ENCODE measurements around the gene HFE.
A peak's percentile ranks its signal among the peaks of the same experiment; 100 is the strongest.
"Not testable (repeated sequence)": the region's sequence is repeated elsewhere in the genome, so short reads cannot be mapped to it uniquely, and the experiment has no call there.

The HFE gene, protein sequence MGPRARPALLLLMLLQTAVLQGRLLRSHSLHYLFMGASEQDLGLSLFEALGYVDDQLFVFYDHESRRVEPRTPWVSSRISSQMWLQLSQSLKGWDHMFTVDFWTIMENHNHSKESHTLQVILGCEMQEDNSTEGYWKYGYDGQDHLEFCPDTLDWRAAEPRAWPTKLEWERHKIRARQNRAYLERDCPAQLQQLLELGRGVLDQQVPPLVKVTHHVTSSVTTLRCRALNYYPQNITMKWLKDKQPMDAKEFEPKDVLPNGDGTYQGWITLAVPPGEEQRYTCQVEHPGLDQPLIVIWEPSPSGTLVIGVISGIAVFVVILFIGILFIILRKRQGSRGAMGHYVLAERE

GRCh38 chr6:26087284-26088115 is at the start of gene HFE:
TSS of gene HFE (plus strand) at chr6:26087429. CDS start at chr6:26087441, 12 bp downstream.
- FAIRE-seq (peak; percentile 52), DNase-seq (ENCODE audit: insufficient read length, low spot score) (no peak)

DNA sequence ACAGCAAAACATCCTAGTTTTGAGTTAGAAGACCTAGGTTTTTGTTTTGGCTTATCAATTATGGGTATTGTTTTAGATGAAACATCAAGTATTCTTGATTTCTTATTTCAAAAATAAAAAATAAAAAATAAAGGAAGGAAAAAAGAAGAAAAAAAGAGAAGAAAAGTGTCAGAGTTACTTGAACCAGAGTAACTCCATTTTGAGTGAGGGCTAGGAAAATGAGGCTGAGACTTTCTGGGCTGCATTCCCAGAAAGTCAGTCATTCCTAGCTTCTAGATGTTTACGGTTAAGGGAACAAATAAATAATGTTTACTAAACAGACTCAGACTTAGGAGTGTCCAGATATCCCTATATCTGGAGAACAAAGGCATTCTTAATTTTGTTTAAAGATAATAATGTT is 45.3 kb upstream of the HFE start:
- DNase-seq (ENCODE audit: insufficient read length, low spot score), result no peak
- no peak for FAIRE-seq

DNA sequence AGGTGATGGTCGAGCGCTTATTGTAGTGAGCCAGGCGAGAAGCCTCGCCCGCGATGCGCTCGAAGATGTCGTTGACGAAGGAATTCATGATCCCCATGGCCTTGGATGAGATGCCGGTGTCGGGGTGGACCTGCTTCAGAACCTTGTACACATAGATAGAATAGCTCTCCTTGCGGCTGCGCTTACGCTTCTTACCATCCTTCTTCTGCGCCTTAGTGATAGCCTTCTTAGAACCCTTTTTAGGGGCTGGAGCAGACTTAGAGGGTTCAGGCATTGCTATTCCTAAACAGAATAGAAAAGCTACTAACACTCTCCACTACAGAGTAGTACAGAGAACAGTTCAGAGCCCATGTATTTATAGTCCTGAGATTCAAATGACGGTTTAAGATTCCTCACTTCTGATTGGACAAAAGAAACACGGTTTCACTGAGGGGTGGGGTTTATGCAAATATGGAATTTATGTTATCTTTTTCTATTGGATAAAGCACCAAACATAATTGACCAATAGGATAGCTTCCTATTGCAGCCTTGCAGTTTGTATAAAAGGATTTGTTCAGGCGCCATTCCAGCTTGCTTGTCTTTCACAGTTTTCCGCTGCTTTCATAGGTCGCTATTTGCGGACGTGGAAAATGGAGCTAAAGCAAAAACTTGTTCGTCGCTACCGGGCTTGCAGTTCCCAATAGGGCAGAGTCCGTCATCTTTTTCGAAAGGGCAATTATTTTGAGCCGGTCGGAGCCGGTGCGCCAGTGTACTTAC is 43.7 kb upstream of the HFE start:
- FAIRE-seq, result peak; percentile 94

GRCh38 chr6:26044140-26045064 is 42.8 kb upstream of the HFE start:
- peak; percentile 11 for FAIRE-seq
- DNase-seq (ENCODE audit: insufficient read length, low spot score), result no peak

More for the DNA sequence above, 43.7 kb upstream of the HFE start:
- DNase-seq (ENCODE audit: insufficient read length, low spot score), result no peak

DNA sequence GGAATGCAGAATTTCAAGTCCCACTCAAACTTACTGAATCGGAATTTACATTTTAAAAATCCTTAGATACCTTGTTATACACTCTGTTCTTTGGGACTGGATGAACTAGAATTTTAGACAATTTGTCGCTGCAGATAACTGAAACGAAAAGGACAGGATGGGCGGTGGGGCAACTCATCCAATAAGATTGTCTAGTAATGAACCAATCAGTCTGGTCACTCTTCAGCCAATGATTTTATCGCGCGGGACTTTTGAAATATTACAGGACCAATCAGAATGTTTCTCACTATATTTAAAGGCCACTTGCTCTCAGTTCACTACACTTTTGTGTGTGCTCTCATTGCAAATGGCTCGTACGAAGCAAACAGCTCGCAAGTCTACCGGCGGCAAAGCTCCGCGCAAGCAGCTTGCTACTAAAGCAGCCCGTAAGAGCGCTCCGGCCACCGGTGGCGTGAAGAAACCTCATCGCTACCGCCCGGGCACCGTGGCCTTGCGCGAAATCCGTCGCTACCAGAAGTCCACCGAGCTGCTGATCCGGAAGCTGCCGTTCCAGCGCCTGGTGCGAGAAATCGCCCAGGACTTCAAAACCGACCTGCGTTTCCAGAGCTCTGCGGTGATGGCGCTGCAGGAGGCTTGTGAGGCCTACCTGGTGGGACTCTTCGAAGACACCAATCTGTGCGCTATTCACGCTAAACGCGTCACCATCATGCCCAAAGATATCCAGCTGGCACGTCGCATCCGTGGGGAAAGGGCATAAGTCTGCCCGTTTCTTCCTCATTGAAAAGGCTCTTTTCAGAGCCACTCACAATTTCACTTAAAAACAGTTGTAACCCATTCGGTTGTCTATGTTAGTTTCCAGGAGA is 41.9 kb upstream of the HFE start:
- DNase-seq (ENCODE audit: insufficient read length, low spot score) (no peak), FAIRE-seq (peak; percentile 82)

DNA sequence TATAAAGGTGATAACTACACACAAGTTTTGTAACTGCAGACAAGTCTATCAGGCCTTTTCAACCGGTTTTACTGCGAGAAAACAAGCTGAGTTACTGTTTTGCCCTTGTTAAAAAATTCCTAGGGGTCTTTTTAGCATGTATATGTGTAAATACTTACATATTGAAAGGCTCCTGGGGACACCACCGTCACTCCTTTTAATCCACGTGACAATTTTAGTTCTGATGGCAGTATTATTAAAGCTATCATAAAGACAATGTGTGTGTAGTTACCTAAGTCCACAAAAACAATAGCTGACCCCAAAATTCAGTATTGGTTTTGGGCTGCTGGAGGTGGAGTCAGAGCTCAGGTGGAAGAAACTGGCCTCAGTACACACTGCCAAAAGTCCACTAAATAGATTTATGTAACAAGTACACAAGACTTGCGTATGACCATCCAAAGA is 41.3 kb upstream of the HFE start:
- DNase-seq (ENCODE audit: insufficient read length, low spot score), result no peak
- peak; percentile 37 for FAIRE-seq

GRCh38 chr6:26047329-26047728 is 39.9 kb upstream of the HFE start:
- DNase-seq (ENCODE audit: insufficient read length, low spot score); FAIRE-seq: not testable (repeated sequence)

DNA sequence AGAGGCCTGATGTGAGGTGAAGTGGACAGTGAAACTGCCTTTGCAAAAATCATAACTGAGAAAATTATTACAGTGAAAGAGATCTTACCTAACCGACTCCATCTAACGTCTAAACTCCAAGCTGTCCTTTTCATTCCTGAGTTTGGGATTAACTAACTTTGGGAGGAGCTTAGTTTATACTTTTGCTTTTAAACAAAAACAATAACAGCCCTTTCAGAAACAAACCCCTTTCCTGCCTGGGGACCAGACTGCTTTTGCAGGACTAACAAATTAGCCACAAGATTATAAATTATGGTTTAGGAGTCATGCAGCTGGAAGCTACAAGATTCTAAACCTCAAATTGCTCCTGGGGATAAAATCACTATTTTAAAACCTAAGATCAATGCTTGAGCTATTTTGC is 38.6 kb upstream of the HFE start:
- DNase-seq (ENCODE audit: insufficient read length, low spot score) (no peak), FAIRE-seq (no peak)

GRCh38 chr6:26051665-26052310 is 35.4 kb upstream of the HFE start:
- FAIRE-seq (no peak), DNase-seq (ENCODE audit: insufficient read length, low spot score) (no peak)

DNA sequence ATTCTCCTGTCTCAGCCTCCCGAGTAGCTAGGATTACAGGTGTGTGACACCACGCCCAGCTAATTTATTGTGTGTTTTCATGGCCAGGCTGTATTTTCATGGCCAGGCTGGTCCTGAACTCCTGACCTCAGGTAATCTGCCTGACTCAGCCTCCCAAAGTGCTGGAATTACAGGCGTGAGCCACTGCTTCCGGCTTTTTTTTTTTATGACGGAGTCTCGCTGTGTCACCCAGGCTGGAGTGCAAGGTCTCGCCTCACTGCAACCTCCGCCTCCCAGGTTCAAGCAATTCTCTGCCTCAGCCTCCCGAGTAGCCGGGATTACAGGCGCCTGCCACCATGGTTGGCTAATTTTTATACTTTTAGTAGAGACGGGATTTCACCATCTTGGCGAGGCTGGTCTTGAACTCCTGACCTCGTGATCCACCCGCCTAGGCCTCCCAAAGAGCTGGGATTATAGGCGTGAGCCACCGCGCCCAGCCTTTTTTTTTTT is 34.4 kb upstream of the HFE start:
- FAIRE-seq; DNase-seq (ENCODE audit: insufficient read length, low spot score): not testable (repeated sequence)

- DNase-seq (ENCODE audit: insufficient read length, low spot score) (no peak), FAIRE-seq (peak; percentile 54)
These were observed 33.0 kb upstream of the HFE start for GRCh38 chr6:26053992-26054780.

DNA sequence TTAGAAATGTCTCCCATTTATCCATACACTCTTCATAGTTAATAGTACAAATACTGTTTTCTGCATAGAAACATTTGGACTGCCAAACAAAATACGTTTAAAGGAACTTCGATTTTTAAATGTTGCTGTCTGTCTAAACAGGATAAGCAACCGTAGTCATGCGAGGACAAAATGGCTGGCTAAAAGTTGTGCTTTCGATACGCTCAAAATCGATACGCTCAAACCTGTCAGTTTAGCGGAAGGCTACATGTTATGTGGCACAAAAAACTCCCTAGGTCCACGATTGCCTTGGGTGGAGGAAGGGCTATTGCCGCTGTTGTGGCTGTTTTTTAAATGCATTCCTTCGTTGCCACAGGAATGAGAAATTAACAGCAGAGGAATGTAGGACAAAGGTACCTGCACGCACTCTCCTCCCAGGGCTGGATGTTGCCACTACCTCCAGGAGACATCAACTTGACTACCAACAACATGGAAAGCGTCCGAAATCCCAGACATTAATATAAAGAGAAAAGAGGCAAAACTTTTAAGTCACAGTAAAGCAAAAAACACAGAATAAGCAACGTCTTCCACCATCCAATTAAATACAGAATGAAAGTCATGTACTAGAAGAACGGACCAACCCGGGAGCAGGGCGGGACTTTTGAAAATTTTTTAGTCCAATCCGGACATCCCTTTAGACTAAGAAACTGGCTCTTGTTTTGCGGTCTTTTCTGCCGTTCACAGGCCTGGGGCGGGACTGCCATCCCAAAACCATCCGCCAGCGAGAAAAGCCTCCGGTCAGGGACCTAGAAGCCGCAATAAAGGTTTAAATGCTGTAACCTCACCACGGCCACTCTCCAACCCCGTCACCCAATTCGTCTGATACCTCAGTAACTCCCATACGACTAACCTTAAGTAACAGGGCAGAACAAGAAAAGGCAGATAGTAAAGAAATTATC is 32.2 kb upstream of the HFE start:
- peak; percentile 88 for FAIRE-seq
- no peak for DNase-seq (ENCODE audit: insufficient read length, low spot score)

- peak; percentile 77 for FAIRE-seq
- no peak for DNase-seq (ENCODE audit: insufficient read length, low spot score)
These were observed 31.3 kb upstream of the HFE start for GRCh38 chr6:26055719-26056582.

DNA sequence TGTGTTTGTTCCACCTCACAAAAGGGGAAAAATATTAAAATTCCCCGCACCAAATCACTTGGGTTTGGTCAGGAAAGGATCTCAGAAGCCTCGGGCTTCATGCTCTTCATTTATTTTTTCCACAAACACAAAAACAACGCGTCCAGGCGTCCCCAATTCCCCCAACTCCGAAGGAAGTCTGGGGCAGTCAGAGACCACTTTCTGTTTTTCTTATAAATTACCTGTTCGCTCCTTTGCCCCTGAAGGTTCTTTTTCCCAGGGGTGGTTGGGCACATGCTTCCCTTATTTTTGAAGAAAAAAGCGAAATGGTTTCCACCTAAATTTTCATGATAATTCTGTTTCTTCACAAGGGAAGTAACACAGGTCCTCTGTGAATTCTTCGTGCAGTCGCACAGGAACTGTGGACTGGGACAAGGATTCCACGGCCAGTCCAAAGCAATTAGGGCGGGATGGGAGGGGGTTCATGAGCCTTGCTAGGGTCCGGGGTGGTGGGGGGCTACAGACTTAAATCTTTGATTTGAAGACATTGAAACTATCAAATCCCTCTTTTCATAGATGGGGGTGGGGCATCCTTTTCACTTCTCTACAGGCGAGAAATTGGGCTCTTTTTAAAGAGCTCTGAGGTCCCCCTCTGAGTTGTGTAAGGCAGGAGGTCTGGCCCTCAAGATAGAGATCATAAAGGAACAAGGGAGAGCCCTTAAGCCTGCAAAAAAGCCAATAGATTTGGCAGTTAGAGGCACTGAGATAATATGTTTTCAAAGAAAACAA is 30.5 kb upstream of the HFE start:
- no peak for DNase-seq (ENCODE audit: insufficient read length, low spot score)
- FAIRE-seq, result peak; percentile 77

DNA sequence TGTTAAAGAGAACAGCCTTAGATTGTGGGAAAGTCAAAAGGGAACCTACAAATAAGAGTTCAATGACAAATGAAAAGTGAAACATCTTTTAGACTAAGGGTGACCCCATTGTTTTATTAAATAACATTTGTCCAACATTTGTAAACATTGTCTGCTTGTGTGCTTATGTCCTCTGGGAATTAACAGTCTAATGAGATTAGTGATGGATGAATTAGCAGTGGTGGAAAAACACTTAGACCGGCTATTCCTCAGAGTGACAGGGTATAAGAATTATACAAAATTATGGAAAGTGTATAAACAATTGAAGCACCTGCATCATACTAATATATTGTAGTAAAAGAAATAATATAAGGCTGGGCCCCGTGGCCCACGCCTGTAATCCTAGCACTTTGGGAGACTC is 29.3 kb upstream of the HFE start:
- DNase-seq (ENCODE audit: insufficient read length, low spot score), result no peak
- FAIRE-seq, result no peak

Data from GM19239 (cell line).